PC-9 (cell line): ENCODE data around the gene BCL6.

Experiments used
- EZH2 ChIP-seq: fragments of 200-600 bp; sonication (generic); IDR thresholded peaks from 2 replicates; pipeline ENCODE4 v1.8.0; 2017; ENCODE audit warnings: antibody characterized with exemption, low read depth
- TF ChIP-seq, protein P1 (sequence below): fragments of 200-600 bp; sonication (generic); conservative IDR thresholded peaks from 2 replicates; pipeline ENCODE4 v1.6.1; 2017; ENCODE audit warnings: mixed run types, antibody characterized with exemption, mild to moderate bottlenecking, moderate library complexity

DNA sequence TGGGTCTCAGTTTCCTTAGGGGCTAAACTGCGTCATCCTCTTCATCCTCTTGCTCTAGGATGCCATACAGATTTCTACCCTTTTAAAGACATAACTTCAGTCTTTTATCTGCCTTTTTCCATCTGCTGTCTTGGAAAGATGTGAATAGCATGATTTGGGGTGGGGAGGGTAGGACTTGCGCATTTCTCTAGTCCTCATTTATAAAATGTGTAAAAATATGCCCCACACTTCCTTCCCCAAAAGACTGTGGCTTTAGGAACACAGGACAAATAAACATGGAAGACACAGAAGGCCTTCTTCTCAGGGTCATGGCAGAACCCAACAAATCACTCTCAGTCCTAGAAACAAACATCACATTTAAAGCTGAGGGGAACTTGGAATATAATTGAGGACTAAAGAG is 48.4 kb upstream of the BCL6 start:
- TF ChIP-seq, protein P1, sequence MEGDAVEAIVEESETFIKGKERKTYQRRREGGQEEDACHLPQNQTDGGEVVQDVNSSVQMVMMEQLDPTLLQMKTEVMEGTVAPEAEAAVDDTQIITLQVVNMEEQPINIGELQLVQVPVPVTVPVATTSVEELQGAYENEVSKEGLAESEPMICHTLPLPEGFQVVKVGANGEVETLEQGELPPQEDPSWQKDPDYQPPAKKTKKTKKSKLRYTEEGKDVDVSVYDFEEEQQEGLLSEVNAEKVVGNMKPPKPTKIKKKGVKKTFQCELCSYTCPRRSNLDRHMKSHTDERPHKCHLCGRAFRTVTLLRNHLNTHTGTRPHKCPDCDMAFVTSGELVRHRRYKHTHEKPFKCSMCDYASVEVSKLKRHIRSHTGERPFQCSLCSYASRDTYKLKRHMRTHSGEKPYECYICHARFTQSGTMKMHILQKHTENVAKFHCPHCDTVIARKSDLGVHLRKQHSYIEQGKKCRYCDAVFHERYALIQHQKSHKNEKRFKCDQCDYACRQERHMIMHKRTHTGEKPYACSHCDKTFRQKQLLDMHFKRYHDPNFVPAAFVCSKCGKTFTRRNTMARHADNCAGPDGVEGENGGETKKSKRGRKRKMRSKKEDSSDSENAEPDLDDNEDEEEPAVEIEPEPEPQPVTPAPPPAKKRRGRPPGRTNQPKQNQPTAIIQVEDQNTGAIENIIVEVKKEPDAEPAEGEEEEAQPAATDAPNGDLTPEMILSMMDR: no peak
- TF ChIP-seq EZH2: no peak
